HG03565 (cell line): ENCODE results near the gene KCTD17.

Source experiments
- ATAC-seq: cut with Tn5 transposase; IDR thresholded peaks from one replicate; pipeline ENCODE4 v1.9.1; 2021; ENCODE audit warnings: mild to moderate bottlenecking, moderate library complexity; ENCODE audit not compliant: unreplicated experiment

The KCTD17 gene

GRCh38 chr22:37100589-37101127, 49.1 kb downstream of the KCTD17 start:
- no peak for ATAC-seq

- no peak for ATAC-seq
These were observed 49.9 kb downstream of the KCTD17 start for GRCh38 chr22:37101311-37102066.

GRCh38 chr22:37103151-37103550, 51.6 kb downstream of the KCTD17 start:
- ATAC-seq, result no peak

- ATAC-seq, result no peak
These were observed 52.3 kb downstream of the KCTD17 start for GRCh38 chr22:37103656-37104452.

GRCh38 chr22:37105154-37105553, 53.6 kb downstream of the KCTD17 start:
- no peak for ATAC-seq

- ATAC-seq, result no peak
These were observed 54.4 kb downstream of the KCTD17 start for GRCh38 chr22:37105990-37106389.

- ATAC-seq, result no peak
These were observed 56.5 kb downstream of the KCTD17 start for GRCh38 chr22:37107816-37108621.

- ATAC-seq, result no peak
These were observed 57.8 kb downstream of the KCTD17 start, which contains the start of gene TMPRSS6 for GRCh38 chr22:37109242-37109917. Gene TMPRSS6 (minus strand): TSS chr22:37109713. CDS start chr22:37103417, 6,296 bp downstream.

- ATAC-seq, result no peak
These were observed 59.7 kb downstream of the KCTD17 start for GRCh38 chr22:37111156-37111717.

GRCh38 chr22:37112084-37112728, 60.7 kb downstream of the KCTD17 start:
- ATAC-seq, result no peak
